Kidney (tissue), 14 donors: ENCODE measurements around the gene METTL8. TPM values are rescaled to one million over a fixed set of nuclear protein-coding genes. Genes with fewer than 3 reads are reported as not detected.

Experiments used
- DNase-seq, 5 donors: peaks; one replicate each; pipeline ENCODE4 v3.0.0-alpha.2; 2013 to 2020
- FAIRE-seq: peaks from 2 replicates; lab custom pipeline; 2012; peaks lifted over from hg19 to GRCh38; lab: Jason Lieb, UNC
- H3K27ac ChIP-seq, 2 donors: one replicate each; pipeline ENCODE4 v1.7.0; 2013; ENCODE audit warnings: low read depth in 2 of 2, low read length in 2 of 2, inconsistent platforms in 1 of 2
- H3K27me3 ChIP-seq: one replicate; pipeline ENCODE4 v1.7.1; 2013; ENCODE audit warnings: low read length, inconsistent platforms; ENCODE audit not compliant: control insufficient read depth, insufficient read depth
- H3K36me3 ChIP-seq, 3 donors: one replicate each; pipeline versions ENCODE4 v1.7.0 to v1.7.1; 2013; ENCODE audit warnings: low read length in 3 of 3, control low read depth in 1 of 3, inconsistent platforms in 1 of 3; ENCODE audit not compliant: insufficient read depth in 3 of 3, control insufficient read depth in 2 of 3
- H3K4me1 ChIP-seq, 3 donors: one replicate each; pipeline versions ENCODE4 v1.7.0 to v1.7.1; 2013; ENCODE audit warnings: low read length in 3 of 3, inconsistent platforms in 1 of 3, low read depth in 1 of 3; ENCODE audit not compliant: control insufficient read depth in 2 of 3, insufficient read depth in 2 of 3
- H3K4me3 ChIP-seq, 3 donors: one replicate each; pipeline versions ENCODE4 v1.7.0 to v1.8.1; 2013; ENCODE audit warnings: low read length in 3 of 3, control low read depth in 1 of 3, inconsistent platforms in 1 of 3
- H3K9ac ChIP-seq, 3 donors: one replicate each; pipeline versions ENCODE4 v1.7.0 to v1.7.1; 2013; ENCODE audit warnings: low read length in 3 of 3, control low read depth in 1 of 3, inconsistent platforms in 1 of 3
- H3K9me3 ChIP-seq, 3 donors: one replicate each; pipeline versions ENCODE4 v1.7.0 to v1.7.1; 2013; ENCODE audit warnings: low read length in 3 of 3, control low read depth in 1 of 3, inconsistent platforms in 1 of 3; ENCODE audit not compliant: control insufficient read depth in 2 of 3, insufficient read depth in 1 of 3
- intact Hi-C: fragments of 100-400 bp; cut with DNase I; formaldehyde crosslinking; loops from one replicate; pipeline ENCODE4 v1.11.1; 2022
- polyA plus RNA-seq: library from polyadenylated mRNA; stranded (reverse); fragments of 350-450 nt; fragmentation: Illumina TruSeq; extraction: RNeasy Lipid Tissue Mini Kit (QIAGEN cat#74804); gene quantifications from one replicate; pipeline ENCODE4 v1.2.3, GENCODE V29; 2014; ENCODE audit warnings: low read depth, low replicate concordance; ENCODE audit not compliant: insufficient read depth
- total RNA-seq: library from RNA; stranded (reverse); fragmentation: NEBNext Ultra II Directional; extraction: Animal tissue kit (Norgen Biotek cat#: 25700); gene quantifications from one replicate; pipeline ENCODE4 v1.2.1, GENCODE V29; 2021
- TF ChIP-seq, protein P1 (sequence below): IDR thresholded peaks from 3 replicates; pipeline ENCODE4 v1.5.1; 2012; ENCODE audit warnings: mild to moderate bottlenecking, moderate library complexity, borderline replicate concordance; ENCODE audit not compliant: insufficient read depth; ENCODE audit errors: extremely low read depth
- donor health status: control.
- donor health status: control.
- donor health status: control.
- donor health status: control.
- donor health status: control.
- donor health status: DM: yes; HTN: yes; CAD: no.
- donor health status: Normal renal cell carcinoma (clear cell type).

The METTL8 gene
- total and polyA plus RNA-seq, 2 donors from 2014 or later, result 10.8 to 14.9 TPM

DNA sequence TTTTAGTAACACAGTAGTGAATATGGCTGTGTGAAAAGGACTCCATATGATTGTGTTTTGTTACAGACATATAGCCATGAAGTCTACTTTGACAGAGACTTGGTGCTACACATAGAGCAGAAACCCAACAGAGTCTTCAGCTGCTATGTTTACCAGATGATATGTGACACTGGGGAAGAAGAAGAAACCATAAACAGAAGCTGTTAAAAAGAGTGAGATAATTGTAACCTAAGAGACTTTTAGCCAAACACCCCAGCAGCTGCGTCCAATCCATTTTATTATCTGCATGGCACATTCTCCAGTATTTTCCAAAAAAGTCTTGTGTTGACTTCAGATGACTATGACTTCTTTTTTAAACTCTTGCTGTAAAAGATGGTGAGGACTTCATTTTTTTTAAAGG, 47.1 kb upstream of the METTL8 start:
- Histone ChIP-seq H3K4me3 (no peak overlapping the region), H3K4me1 (no peaks in the 10 kb centered on the region), H3K9ac (no peak overlapping the region), H3K9me3 (no peaks in the 10 kb centered on the region), H3K27ac (no peak overlapping the region), H3K27me3 (no peaks in the 10 kb centered on the region), H3K36me3 (peaks cover 0 to 6% (median 0%) of the 10 kb centered on the region in 3 donors)
- intact Hi-C loops, result no loop called here
- FAIRE-seq, result no peak
- TF ChIP-seq, protein P1, sequence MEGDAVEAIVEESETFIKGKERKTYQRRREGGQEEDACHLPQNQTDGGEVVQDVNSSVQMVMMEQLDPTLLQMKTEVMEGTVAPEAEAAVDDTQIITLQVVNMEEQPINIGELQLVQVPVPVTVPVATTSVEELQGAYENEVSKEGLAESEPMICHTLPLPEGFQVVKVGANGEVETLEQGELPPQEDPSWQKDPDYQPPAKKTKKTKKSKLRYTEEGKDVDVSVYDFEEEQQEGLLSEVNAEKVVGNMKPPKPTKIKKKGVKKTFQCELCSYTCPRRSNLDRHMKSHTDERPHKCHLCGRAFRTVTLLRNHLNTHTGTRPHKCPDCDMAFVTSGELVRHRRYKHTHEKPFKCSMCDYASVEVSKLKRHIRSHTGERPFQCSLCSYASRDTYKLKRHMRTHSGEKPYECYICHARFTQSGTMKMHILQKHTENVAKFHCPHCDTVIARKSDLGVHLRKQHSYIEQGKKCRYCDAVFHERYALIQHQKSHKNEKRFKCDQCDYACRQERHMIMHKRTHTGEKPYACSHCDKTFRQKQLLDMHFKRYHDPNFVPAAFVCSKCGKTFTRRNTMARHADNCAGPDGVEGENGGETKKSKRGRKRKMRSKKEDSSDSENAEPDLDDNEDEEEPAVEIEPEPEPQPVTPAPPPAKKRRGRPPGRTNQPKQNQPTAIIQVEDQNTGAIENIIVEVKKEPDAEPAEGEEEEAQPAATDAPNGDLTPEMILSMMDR, result no peak
- peak in 4 of 5 donors; percentile 44 to 87 (median 76) for DNase-seq

DNA sequence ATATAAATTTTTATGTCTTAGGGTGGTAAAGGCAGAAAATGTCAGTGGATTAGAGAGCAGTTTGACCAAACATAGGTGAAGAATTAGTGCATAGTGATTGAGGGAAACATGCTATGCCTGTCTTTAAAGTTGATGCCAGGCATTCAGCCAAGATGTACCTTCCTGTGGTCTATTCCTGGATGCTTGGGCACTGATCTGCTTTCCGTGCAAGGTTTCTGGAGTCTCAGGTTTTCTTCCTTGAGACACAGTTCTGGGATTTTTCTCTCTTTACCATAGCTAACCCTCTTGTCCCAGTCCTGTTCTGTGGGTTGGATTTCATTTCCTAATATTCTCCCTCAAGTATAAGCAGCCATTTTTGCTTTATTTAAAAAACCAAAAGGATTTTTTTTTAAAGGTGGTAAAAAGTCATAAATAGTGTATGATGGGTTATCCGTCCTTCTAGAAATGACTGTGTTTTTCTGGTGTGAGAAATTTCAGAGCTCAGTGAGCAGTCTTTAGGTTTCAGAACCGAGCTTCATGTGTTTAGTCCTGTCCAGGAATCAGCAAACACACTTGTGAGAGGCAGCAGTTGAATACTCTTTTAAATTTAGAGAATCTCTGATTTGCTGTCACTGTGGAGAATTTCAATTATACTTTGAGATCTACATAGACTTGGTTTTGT, 45.5 kb upstream of the METTL8 start:
- intact Hi-C loops, result no loop called here
- peaks cover 0 to 6% (median 0%) of the 10 kb centered on the region in 3 donors for H3K36me3 ChIP-seq

DNA sequence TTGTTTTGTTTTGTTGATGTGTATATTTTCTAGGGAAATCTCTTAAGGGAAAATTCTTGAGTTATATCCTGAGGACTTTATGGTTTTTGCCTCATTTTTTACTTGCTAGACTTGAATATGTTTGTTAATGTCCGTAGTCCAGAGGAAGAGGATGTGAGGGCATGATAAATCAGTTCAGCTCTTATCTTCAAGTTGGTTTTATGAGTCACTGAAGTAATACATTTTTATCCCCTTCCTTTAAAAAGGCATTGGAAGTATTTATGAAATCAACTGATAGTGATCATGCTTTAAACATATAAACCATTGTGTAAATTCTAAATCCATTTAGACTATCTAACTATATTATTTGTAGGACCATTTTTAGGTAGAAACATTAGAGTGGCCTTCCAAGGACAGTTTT, 44.6 kb upstream of the METTL8 start:
- FAIRE-seq (no peak), DNase-seq (no peak)
- Histone ChIP-seq H3K4me3 (no peak overlapping the region), H3K36me3 (peaks cover 0 to 6% (median 0%) of the 10 kb centered on the region in 3 donors), H3K9me3 (no peaks in the 10 kb centered on the region), H3K9ac (no peak overlapping the region), H3K4me1 (no peaks in the 10 kb centered on the region), H3K27me3 (no peaks in the 10 kb centered on the region), H3K27ac (no peak overlapping the region)
- TF ChIP-seq, protein P1, result no peak
- intact Hi-C loops, result no loop called here

More for the DNA sequence above, 45.5 kb upstream of the METTL8 start:
- TF ChIP-seq, protein P1, result no peak
- Histone ChIP-seq H3K27me3 (no peaks in the 10 kb centered on the region), H3K4me3 (no peak overlapping the region), H3K27ac (no peak overlapping the region), H3K9me3 (no peaks in the 10 kb centered on the region), H3K4me1 (no peaks in the 10 kb centered on the region), H3K9ac (no peak overlapping the region)
- no peak for FAIRE-seq
- no peak for DNase-seq
